HL-60 (cell line): ENCODE measurements around the gene PARP12.

ENCODE experiments used
- DNase-seq, 2 experiments: peaks; one replicate each; pipeline ENCODE4 v3.0.0-alpha.2; 2010 to 2020; ENCODE audit warnings: low read depth in 1 of 2, low spot score in 1 of 2
- H3K27ac ChIP-seq: fragments of 250-450 bp; sonication (Bioruptor Pico); replicated peaks from 2 replicates; pipeline ENCODE4 v1.5.1; 2020; ENCODE audit warnings: mild to moderate bottlenecking, moderate library complexity
- H3K27me3 ChIP-seq: fragments of 250-450 bp; sonication (Bioruptor Pico); 2 replicates; pipeline ENCODE4 v1.5.1; 2021; ENCODE audit warnings: mild to moderate bottlenecking, moderate library complexity; ENCODE audit not compliant: insufficient read depth, poor library complexity, severe bottlenecking
- H3K4me3 ChIP-seq: replicated peaks from 2 replicates; pipeline ENCODE4 v1.5.1; 2011; ENCODE audit warnings: mild to moderate bottlenecking, control low read depth, low read length; ENCODE audit not compliant: insufficient read depth
- GABPA ChIP-seq: IDR thresholded peaks from 2 replicates; pipeline ENCODE4 v1.6.1; 2012; ENCODE audit warnings: low read depth
- POLR2AphosphoS5 ChIP-seq: IDR thresholded peaks from 2 replicates; pipeline ENCODE4 v1.6.1; 2012; ENCODE audit warnings: low read depth
- SPI1 ChIP-seq: IDR thresholded peaks from 2 replicates; pipeline ENCODE4 v1.6.1; 2012; ENCODE audit warnings: low read depth, mild to moderate bottlenecking, borderline replicate concordance
- TF ChIP-seq, protein P1 (sequence below): IDR thresholded peaks from one replicate; pipeline ENCODE4 v1.5.1; 2011; ENCODE audit warnings: low read length, control low read depth, inconsistent platforms; ENCODE audit not compliant: insufficient read depth
- TF ChIP-seq, protein P2 (sequence below): IDR thresholded peaks from 2 replicates; pipeline ENCODE4 v1.6.1; 2012; ENCODE audit warnings: low read depth; ENCODE audit not compliant: insufficient replicate concordance

The PARP12 gene

DNA sequence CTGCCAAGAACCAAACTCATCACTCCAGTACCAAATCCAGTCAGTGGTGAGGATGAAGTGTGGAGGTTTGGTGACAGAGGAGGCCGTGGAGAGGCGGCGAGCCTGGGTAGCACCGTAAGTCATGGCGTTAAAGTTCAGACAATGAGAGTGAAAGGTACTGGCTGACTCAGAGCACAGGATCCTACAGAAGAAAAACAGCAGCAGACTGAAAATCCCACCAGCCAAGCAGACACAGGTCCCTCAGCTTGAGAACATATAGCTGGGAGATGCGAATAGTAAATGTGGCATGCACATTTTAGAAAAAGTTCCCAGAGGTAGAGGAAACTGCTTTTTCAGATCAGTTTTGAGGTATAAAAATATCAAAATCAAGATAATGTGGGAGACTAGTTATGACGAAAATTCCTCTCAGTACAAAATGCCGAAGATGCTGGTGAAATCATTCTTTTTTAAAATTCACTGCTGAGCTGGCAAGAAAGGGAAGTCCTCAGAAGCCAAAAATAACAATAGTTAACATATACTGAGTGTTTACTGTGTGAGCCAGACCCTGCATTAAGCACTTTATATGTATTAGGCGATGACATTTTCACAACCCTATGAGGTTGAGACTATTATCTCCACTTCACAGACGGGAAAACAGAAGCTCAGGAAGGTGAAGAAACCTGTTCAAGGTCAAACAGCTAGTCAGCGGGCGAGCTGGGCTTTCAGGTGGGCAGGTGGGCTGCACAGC, 20.9 kb downstream of the PARP12 start:
- H3K27me3 ChIP-seq = peaks cover 11% of the 10 kb centered on the region
- no peak overlapping the region for H3K4me3 ChIP-seq
- H3K27ac ChIP-seq = no peak overlapping the region
- TF ChIP-seq POLR2AphosphoS5 = no peak
- TF ChIP-seq, protein P1, sequence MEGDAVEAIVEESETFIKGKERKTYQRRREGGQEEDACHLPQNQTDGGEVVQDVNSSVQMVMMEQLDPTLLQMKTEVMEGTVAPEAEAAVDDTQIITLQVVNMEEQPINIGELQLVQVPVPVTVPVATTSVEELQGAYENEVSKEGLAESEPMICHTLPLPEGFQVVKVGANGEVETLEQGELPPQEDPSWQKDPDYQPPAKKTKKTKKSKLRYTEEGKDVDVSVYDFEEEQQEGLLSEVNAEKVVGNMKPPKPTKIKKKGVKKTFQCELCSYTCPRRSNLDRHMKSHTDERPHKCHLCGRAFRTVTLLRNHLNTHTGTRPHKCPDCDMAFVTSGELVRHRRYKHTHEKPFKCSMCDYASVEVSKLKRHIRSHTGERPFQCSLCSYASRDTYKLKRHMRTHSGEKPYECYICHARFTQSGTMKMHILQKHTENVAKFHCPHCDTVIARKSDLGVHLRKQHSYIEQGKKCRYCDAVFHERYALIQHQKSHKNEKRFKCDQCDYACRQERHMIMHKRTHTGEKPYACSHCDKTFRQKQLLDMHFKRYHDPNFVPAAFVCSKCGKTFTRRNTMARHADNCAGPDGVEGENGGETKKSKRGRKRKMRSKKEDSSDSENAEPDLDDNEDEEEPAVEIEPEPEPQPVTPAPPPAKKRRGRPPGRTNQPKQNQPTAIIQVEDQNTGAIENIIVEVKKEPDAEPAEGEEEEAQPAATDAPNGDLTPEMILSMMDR = no peak
- TF ChIP-seq, protein P2, sequence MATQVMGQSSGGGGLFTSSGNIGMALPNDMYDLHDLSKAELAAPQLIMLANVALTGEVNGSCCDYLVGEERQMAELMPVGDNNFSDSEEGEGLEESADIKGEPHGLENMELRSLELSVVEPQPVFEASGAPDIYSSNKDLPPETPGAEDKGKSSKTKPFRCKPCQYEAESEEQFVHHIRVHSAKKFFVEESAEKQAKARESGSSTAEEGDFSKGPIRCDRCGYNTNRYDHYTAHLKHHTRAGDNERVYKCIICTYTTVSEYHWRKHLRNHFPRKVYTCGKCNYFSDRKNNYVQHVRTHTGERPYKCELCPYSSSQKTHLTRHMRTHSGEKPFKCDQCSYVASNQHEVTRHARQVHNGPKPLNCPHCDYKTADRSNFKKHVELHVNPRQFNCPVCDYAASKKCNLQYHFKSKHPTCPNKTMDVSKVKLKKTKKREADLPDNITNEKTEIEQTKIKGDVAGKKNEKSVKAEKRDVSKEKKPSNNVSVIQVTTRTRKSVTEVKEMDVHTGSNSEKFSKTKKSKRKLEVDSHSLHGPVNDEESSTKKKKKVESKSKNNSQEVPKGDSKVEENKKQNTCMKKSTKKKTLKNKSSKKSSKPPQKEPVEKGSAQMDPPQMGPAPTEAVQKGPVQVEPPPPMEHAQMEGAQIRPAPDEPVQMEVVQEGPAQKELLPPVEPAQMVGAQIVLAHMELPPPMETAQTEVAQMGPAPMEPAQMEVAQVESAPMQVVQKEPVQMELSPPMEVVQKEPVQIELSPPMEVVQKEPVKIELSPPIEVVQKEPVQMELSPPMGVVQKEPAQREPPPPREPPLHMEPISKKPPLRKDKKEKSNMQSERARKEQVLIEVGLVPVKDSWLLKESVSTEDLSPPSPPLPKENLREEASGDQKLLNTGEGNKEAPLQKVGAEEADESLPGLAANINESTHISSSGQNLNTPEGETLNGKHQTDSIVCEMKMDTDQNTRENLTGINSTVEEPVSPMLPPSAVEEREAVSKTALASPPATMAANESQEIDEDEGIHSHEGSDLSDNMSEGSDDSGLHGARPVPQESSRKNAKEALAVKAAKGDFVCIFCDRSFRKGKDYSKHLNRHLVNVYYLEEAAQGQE = no peak
- DNase-seq = no peak

DNA sequence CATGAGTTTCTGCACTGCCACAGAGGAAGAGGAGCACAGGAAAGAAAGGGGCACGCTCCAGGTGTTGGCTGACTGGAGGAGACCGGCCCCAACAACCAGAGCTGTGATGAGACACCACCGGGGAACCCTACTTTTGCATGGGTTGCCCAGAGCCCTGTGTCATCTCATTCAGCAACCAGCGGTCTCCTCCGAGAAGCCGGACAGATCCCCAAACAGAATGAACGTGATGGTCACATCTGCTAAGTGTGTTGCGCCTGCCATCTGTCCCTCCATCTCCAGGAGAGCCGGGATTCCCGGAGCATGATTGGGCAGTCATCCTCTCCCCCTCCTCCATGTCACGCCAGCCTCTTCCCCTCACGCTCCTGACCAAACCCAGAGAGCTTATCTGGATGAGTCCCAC, 22.9 kb downstream of the PARP12 start:
- no peak overlapping the region for H3K4me3 ChIP-seq
- H3K27me3 ChIP-seq = peaks cover 15% of the 10 kb centered on the region
- no peak overlapping the region for H3K27ac ChIP-seq
- DNase-seq = no peak
- TF ChIP-seq, protein P1 = no peak
- TF ChIP-seq GABPA (no peak), SPI1 (no peak), POLR2AphosphoS5 (no peak)
- TF ChIP-seq, protein P2 = no peak

DNA sequence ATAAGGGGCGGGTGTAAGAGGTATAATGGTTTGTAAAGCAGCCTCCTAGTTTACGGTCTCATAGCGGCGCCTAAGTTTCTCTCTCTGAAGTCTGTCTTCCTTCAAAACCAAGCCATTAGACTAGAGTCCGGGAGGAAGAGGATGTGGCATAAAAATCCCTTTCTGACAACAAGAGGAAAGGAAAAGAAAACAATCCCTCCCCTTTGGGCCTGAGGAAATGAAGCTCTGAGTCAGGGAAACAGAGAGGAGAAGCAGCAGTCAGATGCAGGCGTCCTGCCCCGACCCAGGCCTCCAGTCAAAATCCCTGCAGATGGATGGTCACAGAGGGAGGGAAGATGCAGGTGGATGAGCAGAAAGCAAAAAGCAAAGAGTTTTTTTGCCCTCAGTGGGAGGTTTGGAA, 23.7 kb downstream of the PARP12 start:
- H3K27ac ChIP-seq = no peak overlapping the region
- DNase-seq = no peak
- TF ChIP-seq GABPA = no peak
- TF ChIP-seq, protein P1 = no peak
- TF ChIP-seq, protein P2 = no peak

More for the DNA sequence above, 23.7 kb downstream of the PARP12 start:
- H3K27me3 ChIP-seq = peaks cover 15% of the 10 kb centered on the region
- H3K4me3 ChIP-seq = no peak overlapping the region
